ENCODE measurements around the gene PLPPR1.
"Not testable (repeated sequence)": the region's sequence is repeated elsewhere in the genome, so short reads cannot be mapped to it uniquely, and the experiment has no call there.

The PLPPR1 gene

GRCh38 chr9:101038488-101038887 lies 10.0 kb downstream of the PLPPR1 start:
- TF ChIP-seq EZH2 (optimal IDR thresholded peaks at IDR 0.05; ENCODE audit: low read depth, low read length) = no peak
- TF ChIP-seq CTCF (IDR thresholded peaks at IDR 0.05; ENCODE audit: low read length) = no peak
- no peak for TF ChIP-seq EZH2phosphoT487 (IDR thresholded peaks at IDR 0.05; ENCODE audit: low read length)
- no peaks in the 10 kb centered on the region for H4K20me1 ChIP-seq (ENCODE audit: insufficient read depth, low read length)
- no peaks in the 10 kb centered on the region for H3K9me2 ChIP-seq (replicated peaks; ENCODE audit: insufficient read depth, low read length)
- no peak overlapping the region for H3K4me2 ChIP-seq (ENCODE audit: low read depth, low read length)
- H3K79me2 ChIP-seq (ENCODE audit: low read length) = no peaks in the 10 kb centered on the region
- H3F3A ChIP-seq (ENCODE audit: insufficient read depth, low read length) = no peaks in the 10 kb centered on the region
- no peak for DNase-seq
- H3K9ac ChIP-seq (ENCODE audit: low read length) = no peak overlapping the region
- H3K27me3 ChIP-seq (replicated peaks; ENCODE audit: insufficient read depth, low read length) = no peaks in the 10 kb centered on the region
- no peaks in the 10 kb centered on the region for H3K4me1 ChIP-seq (ENCODE audit: low read length)
- no peaks in the 10 kb centered on the region for H3K36me3 ChIP-seq (replicated peaks; ENCODE audit: insufficient read depth, low read length)
- no peak overlapping the region for H3K27ac ChIP-seq (ENCODE audit: low read length)
- H2AFZ ChIP-seq (ENCODE audit: low read length) = no peak overlapping the region
- H3K4me3 ChIP-seq (ENCODE audit: low read length) = no peak overlapping the region
- no peaks in the 10 kb centered on the region for H3K9me3 ChIP-seq (replicated peaks; ENCODE audit: insufficient read depth, low read length)

- not testable (repeated sequence) for H3K9me3 ChIP-seq (replicated peaks; ENCODE audit: insufficient read depth, low read length); H3K79me2 ChIP-seq (ENCODE audit: low read length); H3K4me2 ChIP-seq (ENCODE audit: low read depth, low read length); DNase-seq; H3K9me2 ChIP-seq (replicated peaks; ENCODE audit: insufficient read depth, low read length); H3K4me1 ChIP-seq (ENCODE audit: low read length); H3K4me3 ChIP-seq (ENCODE audit: low read length); H3K27me3 ChIP-seq (replicated peaks; ENCODE audit: insufficient read depth, low read length); H3K36me3 ChIP-seq (replicated peaks; ENCODE audit: insufficient read depth, low read length); H4K20me1 ChIP-seq (ENCODE audit: insufficient read depth, low read length); H3F3A ChIP-seq (ENCODE audit: insufficient read depth, low read length); H2AFZ ChIP-seq (ENCODE audit: low read length); H3K27ac ChIP-seq (ENCODE audit: low read length); H3K9ac ChIP-seq (ENCODE audit: low read length)
Measured at GRCh38 chr9:101039581-101039980, 11.1 kb downstream of the PLPPR1 start.

GRCh38 chr9:101047848-101048397 lies 19.4 kb downstream of the PLPPR1 start:
- H3K27me3 ChIP-seq (replicated peaks; ENCODE audit: insufficient read depth, low read length) = no peaks in the 10 kb centered on the region
- H3K4me3 ChIP-seq (ENCODE audit: low read length) = no peak overlapping the region
- no peaks in the 10 kb centered on the region for H3K9me2 ChIP-seq (replicated peaks; ENCODE audit: insufficient read depth, low read length)
- no peaks in the 10 kb centered on the region for H3K36me3 ChIP-seq (replicated peaks; ENCODE audit: insufficient read depth, low read length)
- no peak overlapping the region for H3K9ac ChIP-seq (ENCODE audit: low read length)
- H2AFZ ChIP-seq (ENCODE audit: low read length) = no peak overlapping the region
- H3K4me2 ChIP-seq (ENCODE audit: low read depth, low read length) = peak overlapping the region; percentile 1; the same call in 1 of the 2 replicates
- peaks cover 12% of the 10 kb centered on the region; the same call in 1 of the 2 replicates for H3K4me1 ChIP-seq (ENCODE audit: low read length)
- TF ChIP-seq EZH2phosphoT487 (IDR thresholded peaks at IDR 0.05; ENCODE audit: low read length) (no peak), EZH2 (optimal IDR thresholded peaks at IDR 0.05; ENCODE audit: low read depth, low read length) (no peak), CTCF (IDR thresholded peaks at IDR 0.05; ENCODE audit: low read length) (no peak)
- DNase-seq = peak; percentile 65
- no peaks in the 10 kb centered on the region for H3F3A ChIP-seq (ENCODE audit: insufficient read depth, low read length)
- no peaks in the 10 kb centered on the region for H4K20me1 ChIP-seq (ENCODE audit: insufficient read depth, low read length)
- no peak overlapping the region; the same call in 1 of the 2 replicates for H3K27ac ChIP-seq (ENCODE audit: low read length)
- H3K79me2 ChIP-seq (ENCODE audit: low read length) = no peaks in the 10 kb centered on the region
- H3K9me3 ChIP-seq (replicated peaks; ENCODE audit: insufficient read depth, low read length) = no peaks in the 10 kb centered on the region

GRCh38 chr9:101050650-101051049 lies 22.1 kb downstream of the PLPPR1 start:
- Histone ChIP-seq H3K4me2 (ENCODE audit: low read depth, low read length) (peak overlapping the region; percentile 24; the same call in 1 of the 2 replicates), H4K20me1 (ENCODE audit: insufficient read depth, low read length) (no peaks in the 10 kb centered on the region), H3K4me3 (ENCODE audit: low read length) (no peak overlapping the region), H3K9ac (ENCODE audit: low read length) (no peak overlapping the region), H3K79me2 (ENCODE audit: low read length) (no peaks in the 10 kb centered on the region), H3K9me3 (replicated peaks; ENCODE audit: insufficient read depth, low read length) (no peaks in the 10 kb centered on the region), H3K27ac (ENCODE audit: low read length) (no peak overlapping the region), H2AFZ (ENCODE audit: low read length) (no peak overlapping the region), H3K27me3 (replicated peaks; ENCODE audit: insufficient read depth, low read length) (no peaks in the 10 kb centered on the region), H3K4me1 (ENCODE audit: low read length) (peaks cover 12% of the 10 kb centered on the region; the same call in 1 of the 2 replicates), H3K9me2 (replicated peaks; ENCODE audit: insufficient read depth, low read length) (no peaks in the 10 kb centered on the region), H3F3A (ENCODE audit: insufficient read depth, low read length) (no peaks in the 10 kb centered on the region), H3K36me3 (replicated peaks; ENCODE audit: insufficient read depth, low read length) (no peaks in the 10 kb centered on the region)
- TF ChIP-seq EZH2 (optimal IDR thresholded peaks at IDR 0.05; ENCODE audit: low read depth, low read length) = no peak
- no peak for TF ChIP-seq EZH2phosphoT487 (IDR thresholded peaks at IDR 0.05; ENCODE audit: low read length)
- no peak for TF ChIP-seq CTCF (IDR thresholded peaks at IDR 0.05; ENCODE audit: low read length)
- DNase-seq = peak; percentile 55
